Parathyroid adenoma (tissue), 2 donors: ENCODE data around the gene EXOSC7.
A peak's percentile ranks its signal among the peaks of the same experiment; 100 is the strongest.

Source experiments
- H2AFZ ChIP-seq: fragments of 300-600 bp; sonication (generic); one replicate; pipeline ENCODE4 v1.7.0; 2017; ENCODE audit warnings: antibody characterized with exemption, mild to moderate bottlenecking
- H3K27ac ChIP-seq: fragments of 300-600 bp; sonication (generic); one replicate; pipeline ENCODE4 v1.7.0; 2017
- H3K27me3 ChIP-seq: fragments of 300-600 bp; sonication (generic); one replicate; pipeline ENCODE4 v1.7.0; 2017; ENCODE audit warnings: low read length; ENCODE audit not compliant: control insufficient read depth, insufficient read depth
- H3K36me3 ChIP-seq: fragments of 300-600 bp; sonication (generic); one replicate; pipeline ENCODE4 v1.7.0; 2017; ENCODE audit warnings: low read length; ENCODE audit not compliant: control insufficient read depth, insufficient read depth
- H3K4me1 ChIP-seq: fragments of 300-600 bp; sonication (generic); one replicate; pipeline ENCODE4 v1.7.0; 2017; ENCODE audit warnings: control low read depth
- H3K4me2 ChIP-seq: fragments of 300-600 bp; sonication (generic); one replicate; pipeline ENCODE4 v1.7.0; 2017; ENCODE audit warnings: low read length
- H3K4me3 ChIP-seq: fragments of 300-600 bp; sonication (generic); one replicate; pipeline ENCODE4 v1.7.0; 2017; ENCODE audit warnings: low read depth, low read length
- H3K79me2 ChIP-seq: fragments of 300-600 bp; sonication (generic); one replicate; pipeline ENCODE4 v1.7.0; 2017; ENCODE audit warnings: control low read depth
- H3K9ac ChIP-seq: fragments of 300-600 bp; sonication (generic); one replicate; pipeline ENCODE4 v1.7.0; 2017; ENCODE audit warnings: mild to moderate bottlenecking
- H3K9me3 ChIP-seq: fragments of 300-600 bp; sonication (generic); one replicate; pipeline ENCODE4 v1.7.0; 2017; ENCODE audit warnings: low read length; ENCODE audit not compliant: control insufficient read depth
- CTCF ChIP-seq: fragments of 300-600 bp; sonication (generic); IDR thresholded peaks from one replicate; pipeline ENCODE4 v1.7.0; 2017; ENCODE audit warnings: antibody characterized with exemption, mild to moderate bottlenecking
- donor health status: primary hyperparathyroidism.

EXOSC7 gene

DNA sequence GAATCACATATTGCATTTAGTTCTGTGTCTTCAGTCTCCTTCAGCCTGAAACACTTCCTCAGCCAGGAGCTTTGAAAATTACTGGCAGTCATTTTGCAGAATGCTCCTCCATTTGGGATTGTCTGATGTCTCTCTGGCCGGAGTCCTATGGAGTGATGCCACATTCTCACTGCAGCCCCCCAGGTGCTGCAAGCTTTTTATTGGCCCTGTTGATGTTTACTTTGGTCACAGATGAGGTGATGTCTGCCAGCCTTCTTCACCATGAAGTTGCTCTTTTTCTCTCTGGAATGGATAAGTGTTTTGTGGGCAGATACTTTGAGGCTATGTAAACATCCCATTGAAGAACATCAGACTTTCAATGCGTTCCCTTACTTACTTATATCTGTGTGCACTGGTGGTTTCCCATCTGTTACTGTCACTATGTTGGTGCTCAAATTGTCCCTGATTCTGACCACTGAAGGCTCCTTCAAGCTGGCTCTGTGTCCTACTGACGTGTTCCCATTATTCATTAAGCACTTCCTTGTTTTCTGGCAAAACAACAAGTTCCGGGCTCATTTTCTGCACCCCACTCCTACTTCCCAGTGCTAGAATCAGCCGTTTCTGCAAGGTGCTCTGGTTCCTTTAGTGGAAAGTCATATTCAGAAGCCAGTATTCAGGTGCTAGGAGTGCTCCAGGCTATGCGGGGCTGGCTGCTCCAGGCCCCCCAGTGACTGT, 48.7 kb downstream of the EXOSC7 start:
- Histone ChIP-seq H3K36me3 (no peaks in the 10 kb centered on the region), H3K27ac (no peak overlapping the region), H3K9ac (no peak overlapping the region), H3K79me2 (no peaks in the 10 kb centered on the region), H3K4me1 (peaks cover 13% of the 10 kb centered on the region), H3K9me3 (no peaks in the 10 kb centered on the region), H3K4me3 (no peak overlapping the region), H3K27me3 (no peaks in the 10 kb centered on the region), H2AFZ (no peak overlapping the region), H3K4me2 (no peak overlapping the region)
- no peak for TF ChIP-seq CTCF

- no peaks in the 10 kb centered on the region for H3K27me3 ChIP-seq
- no peak within 1 kb of the TSS for H3K4me2 ChIP-seq
- peaks cover 13% of the 10 kb centered on the region for H3K4me1 ChIP-seq
- H3K79me2 ChIP-seq: no peaks in the 10 kb centered on the region
- no peak within 1 kb of the TSS for H3K9ac ChIP-seq
- H2AFZ ChIP-seq: no peak within 1 kb of the TSS
- no peak for TF ChIP-seq CTCF
- H3K9me3 ChIP-seq: no peaks in the 10 kb centered on the region
- H3K36me3 ChIP-seq: no peaks in the 10 kb centered on the region
- peak within 1 kb of the TSS; percentile 45 for H3K27ac ChIP-seq
- peak within 1 kb of the TSS; percentile 42 for H3K4me3 ChIP-seq
Measured at GRCh38 chr3:45026038-45026437, 50.0 kb downstream of the EXOSC7 start, which contains the start of gene CLEC3B. Gene CLEC3B, plus strand, starts transcription at chr3:45026303. Its CDS starts 60 bp downstream, at chr3:45026363.

DNA sequence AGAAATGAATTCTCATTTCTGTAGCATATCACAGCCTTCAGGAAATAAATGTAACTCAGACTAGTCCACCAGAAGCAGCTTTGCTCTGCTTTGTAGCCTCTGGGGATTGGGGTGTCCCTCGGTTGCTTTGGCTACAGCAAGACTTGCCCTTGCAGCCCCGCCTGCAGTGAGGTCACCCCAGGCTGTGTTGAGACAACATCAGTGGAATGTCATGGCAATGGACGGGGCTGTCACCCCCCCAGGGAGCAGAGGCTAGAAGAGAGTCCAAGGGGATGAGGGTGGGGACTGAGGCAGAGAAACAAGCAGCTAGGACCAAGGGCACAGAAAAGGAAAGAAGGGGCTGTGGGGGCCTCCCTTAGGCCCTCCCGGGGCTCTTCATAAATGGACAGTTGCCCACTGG, 50.9 kb downstream of the EXOSC7 start:
- Histone ChIP-seq H3K9me3 (no peaks in the 10 kb centered on the region), H3K79me2 (no peaks in the 10 kb centered on the region), H3K27ac (peak overlapping the region; percentile 45), H3K4me1 (peaks cover 13% of the 10 kb centered on the region), H3K4me3 (peak overlapping the region; percentile 29), H3K27me3 (no peaks in the 10 kb centered on the region), H2AFZ (no peak overlapping the region), H3K36me3 (no peaks in the 10 kb centered on the region), H3K4me2 (no peak overlapping the region), H3K9ac (no peak overlapping the region)
- TF ChIP-seq CTCF: no peak

- no peak overlapping the region for H2AFZ ChIP-seq
- H3K79me2 ChIP-seq: no peaks in the 10 kb centered on the region
- H3K4me3 ChIP-seq: peak overlapping the region; percentile 29
- no peaks in the 10 kb centered on the region for H3K36me3 ChIP-seq
- H3K27me3 ChIP-seq: no peaks in the 10 kb centered on the region
- H3K9ac ChIP-seq: no peak overlapping the region
- H3K4me1 ChIP-seq: peaks cover 13% of the 10 kb centered on the region
- H3K4me2 ChIP-seq: no peak overlapping the region
- no peaks in the 10 kb centered on the region for H3K9me3 ChIP-seq
- no peak overlapping the region for H3K27ac ChIP-seq
- no peak for TF ChIP-seq CTCF
Measured at GRCh38 chr3:45027441-45027840, 51.4 kb downstream of the EXOSC7 start.

- Histone ChIP-seq H3K27me3 (no peaks in the 10 kb centered on the region), H3K36me3 (no peaks in the 10 kb centered on the region), H3K4me3 (no peak overlapping the region), H3K9ac (no peak overlapping the region), H3K79me2 (no peaks in the 10 kb centered on the region), H3K27ac (no peak overlapping the region), H3K4me2 (no peak overlapping the region), H3K4me1 (peaks cover 9% of the 10 kb centered on the region), H2AFZ (no peak overlapping the region), H3K9me3 (no peaks in the 10 kb centered on the region)
- TF ChIP-seq CTCF: no peak
Measured at GRCh38 chr3:45029216-45029615, 53.2 kb downstream of the EXOSC7 start.
